RWPE1 (cell line): ENCODE results near the gene CELF1.

Experiments
- CTCF ChIA-PET: fragments of 350-600 bp; sonication (Branson Sonifier 250); formaldehyde crosslinking; extraction: SDS; loops from one replicate; lab custom pipeline; 2021; lab: Yijun Ruan, JAX
- POLR2A ChIA-PET: fragments of 400-600 bp; formaldehyde crosslinking; extraction: SDS; loops from one replicate; lab custom pipeline; 2020; ENCODE audit warnings: antibody characterized with exemption; ENCODE audit not compliant: low non-redundant PET; lab: Yijun Ruan, JAX
- DNase-seq: peaks from one replicate; pipeline ENCODE4 v3.0.0; 2012; ENCODE audit warnings: low spot score
- H3K27ac ChIP-seq: fragments of 450-650 bp; 2 replicates; pipeline ENCODE4 v1.5.1; 2017
- CTCF ChIP-seq: fragments of 450-650 bp; conservative IDR thresholded peaks from 2 replicates; pipeline ENCODE4 v1.5.1; 2017; ENCODE audit warnings: low read depth, mild to moderate bottlenecking

Gene CELF1

GRCh38 chr11:47589118-47589517 lies 36.2 kb upstream of the CELF1 start:
- ChIA-PET POLR2A (no interaction called here), CTCF (no interaction called here)
- H3K27ac ChIP-seq: no peak overlapping the region

GRCh38 chr11:47587723-47588326 lies 34.9 kb upstream of the CELF1 start:
- ChIA-PET CTCF (no interaction called here), POLR2A (no interaction called here)
- no peak overlapping the region for H3K27ac ChIP-seq
- no peak for TF ChIP-seq CTCF
- DNase-seq: no peak

More at GRCh38 chr11:47589118-47589517, 36.2 kb upstream of the CELF1 start:
- no peak for TF ChIP-seq CTCF
- no peak for DNase-seq

GRCh38 chr11:47587039-47587716 lies 34.2 kb upstream of the CELF1 start:
- ChIA-PET POLR2A (no interaction called here), CTCF (no interaction called here)

GRCh38 chr11:47586098-47586855 lies 33.3 kb upstream of the CELF1 start, which contains the start of gene FAM180B:
TSS of gene FAM180B (plus strand) at chr11:47586678. CDS start at chr11:47586769, 91 bp downstream.
- ChIA-PET POLR2A (no interaction called here), CTCF (no interaction called here)
- DNase-seq: no peak
- no peak for TF ChIP-seq CTCF
- peak within 1 kb of the TSS; percentile 34 for H3K27ac ChIP-seq

More at GRCh38 chr11:47587039-47587716, 34.2 kb upstream of the CELF1 start:
- H3K27ac ChIP-seq: peak overlapping the region; percentile 34
- TF ChIP-seq CTCF: no peak
- DNase-seq: no peak

GRCh38 chr11:47583844-47584243 lies 30.9 kb upstream of the CELF1 start:
- H3K27ac ChIP-seq: no peak overlapping the region
- CTCF ChIA-PET: no interaction called here
- TF ChIP-seq CTCF: no peak
- DNase-seq: no peak
- POLR2A ChIA-PET: no interaction called here
